Glutamatergic neuron (in vitro differentiated cells): ENCODE data around the gene SH2D4B. TPM values are rescaled to one million over a fixed set of nuclear protein-coding genes. Genes with fewer than 3 reads are reported as not detected.

Experiments used
- DNase-seq: peaks from one replicate; pipeline ENCODE4 v3.0.0; 2022
- H3K27ac Mint-ChIP-seq: one replicate; pipeline ENCODE4 v1.8.0; 2020; ENCODE audit warnings: mild to moderate bottlenecking, mixed read lengths, inconsistent platforms; ENCODE audit not compliant: unreplicated experiment
- H3K27me3 Mint-ChIP-seq: one replicate; pipeline ENCODE4 v1.8.0; 2020; ENCODE audit warnings: mild to moderate bottlenecking, moderate library complexity, mixed read lengths, inconsistent platforms; ENCODE audit not compliant: unreplicated experiment
- H3K36me3 Mint-ChIP-seq: one replicate; pipeline ENCODE4 v1.8.0; 2020; ENCODE audit warnings: mild to moderate bottlenecking, mixed read lengths, inconsistent platforms; ENCODE audit not compliant: unreplicated experiment
- H3K4me1 Mint-ChIP-seq: one replicate; pipeline ENCODE4 v1.8.0; 2020; ENCODE audit warnings: mild to moderate bottlenecking, low read depth, mixed read lengths, inconsistent platforms; ENCODE audit not compliant: unreplicated experiment
- H3K4me3 Mint-ChIP-seq: one replicate; pipeline ENCODE4 v1.8.0; 2020; ENCODE audit warnings: mild to moderate bottlenecking, mixed read lengths, inconsistent platforms; ENCODE audit not compliant: unreplicated experiment
- H3K9me3 Mint-ChIP-seq: one replicate; pipeline ENCODE4 v1.8.0; 2020; ENCODE audit warnings: mild to moderate bottlenecking, moderate library complexity, mixed read lengths, inconsistent platforms; ENCODE audit not compliant: unreplicated experiment
- total RNA-seq: library from RNA; stranded (reverse); fragmentation: NEBNext Ultra II Directional; extraction: Animal tissue kit (Norgen Biotek cat#: 25700); gene quantifications from one replicate; pipeline ENCODE4 v1.2.1, GENCODE V29; 2021; ENCODE audit not compliant: unreplicated experiment
- TF ChIP-seq, protein P1 (sequence below): fragments of 200-600 bp; sonication (generic); IDR thresholded peaks from one replicate; pipeline ENCODE4 v1.5.0; 2021; ENCODE audit not compliant: partially characterized antibody, unreplicated experiment

Gene SH2D4B
- total RNA-seq, 1 donor from 2014 or later = 0.12 TPM

DNA sequence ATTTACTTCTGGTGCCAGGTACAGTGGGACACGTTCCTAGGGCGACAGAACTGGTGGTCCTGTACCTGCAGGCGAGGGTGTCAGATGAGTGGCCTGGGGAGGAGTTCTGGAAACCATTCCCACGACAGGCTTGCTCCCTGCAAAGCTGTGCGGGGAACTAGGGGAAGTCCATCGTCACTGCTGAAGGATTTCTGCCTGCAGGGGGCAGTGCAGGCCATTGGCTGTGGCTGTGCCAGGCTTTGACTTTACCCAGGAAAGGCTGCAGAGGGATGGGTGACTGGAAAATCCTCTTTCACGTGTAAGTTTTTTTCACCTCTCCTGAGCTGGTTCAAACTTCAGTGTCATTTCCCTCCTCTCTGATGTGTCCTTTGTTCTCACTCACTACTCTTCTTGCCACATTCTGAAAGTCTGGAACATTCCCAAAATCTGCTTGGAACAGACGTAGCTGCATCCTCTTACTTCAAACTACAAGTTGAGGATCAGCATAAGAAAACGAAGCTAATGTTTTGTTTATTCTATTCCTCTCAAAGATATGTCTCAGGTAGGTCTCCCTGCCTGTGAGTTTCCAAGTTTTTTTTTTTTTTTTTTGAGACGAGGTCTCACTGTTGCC is 126.5 kb downstream of the SH2D4B start:
- Mint-ChIP-seq H3K27me3 (peaks cover 4% of the 10 kb centered on the region), H3K27ac (no peak overlapping the region), H3K36me3 (no peaks in the 10 kb centered on the region), H3K4me3 (no peak overlapping the region), H3K9me3 (no peaks in the 10 kb centered on the region), H3K4me1 (peaks cover 5% of the 10 kb centered on the region)
- TF ChIP-seq, protein P1, sequence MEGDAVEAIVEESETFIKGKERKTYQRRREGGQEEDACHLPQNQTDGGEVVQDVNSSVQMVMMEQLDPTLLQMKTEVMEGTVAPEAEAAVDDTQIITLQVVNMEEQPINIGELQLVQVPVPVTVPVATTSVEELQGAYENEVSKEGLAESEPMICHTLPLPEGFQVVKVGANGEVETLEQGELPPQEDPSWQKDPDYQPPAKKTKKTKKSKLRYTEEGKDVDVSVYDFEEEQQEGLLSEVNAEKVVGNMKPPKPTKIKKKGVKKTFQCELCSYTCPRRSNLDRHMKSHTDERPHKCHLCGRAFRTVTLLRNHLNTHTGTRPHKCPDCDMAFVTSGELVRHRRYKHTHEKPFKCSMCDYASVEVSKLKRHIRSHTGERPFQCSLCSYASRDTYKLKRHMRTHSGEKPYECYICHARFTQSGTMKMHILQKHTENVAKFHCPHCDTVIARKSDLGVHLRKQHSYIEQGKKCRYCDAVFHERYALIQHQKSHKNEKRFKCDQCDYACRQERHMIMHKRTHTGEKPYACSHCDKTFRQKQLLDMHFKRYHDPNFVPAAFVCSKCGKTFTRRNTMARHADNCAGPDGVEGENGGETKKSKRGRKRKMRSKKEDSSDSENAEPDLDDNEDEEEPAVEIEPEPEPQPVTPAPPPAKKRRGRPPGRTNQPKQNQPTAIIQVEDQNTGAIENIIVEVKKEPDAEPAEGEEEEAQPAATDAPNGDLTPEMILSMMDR = peak; percentile 90
- DNase-seq = peak; percentile 95

DNA sequence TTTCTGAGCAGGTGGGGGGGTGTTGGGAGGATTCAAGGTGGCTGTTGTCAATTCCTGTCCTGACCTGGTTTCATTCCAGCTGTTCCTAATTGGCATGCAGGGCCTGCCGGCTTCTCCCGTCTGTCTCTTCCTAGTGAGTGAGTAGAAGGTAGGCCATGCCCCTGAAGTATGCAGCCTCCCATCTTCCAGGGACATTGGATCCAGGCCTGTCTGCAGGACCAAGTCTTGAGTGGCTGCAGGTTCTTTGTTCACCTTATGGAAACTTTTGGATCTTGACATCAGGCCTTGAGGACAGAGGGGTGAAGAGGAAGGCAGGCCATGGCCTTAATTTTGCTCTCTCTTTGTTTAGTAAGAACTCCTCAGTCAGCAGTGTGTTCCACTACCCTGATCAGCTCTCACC is 131.8 kb downstream of the SH2D4B start:
- Mint-ChIP-seq H3K9me3 (no peaks in the 10 kb centered on the region), H3K36me3 (no peaks in the 10 kb centered on the region), H3K27ac (no peak overlapping the region), H3K4me3 (no peak overlapping the region), H3K4me1 (no peaks in the 10 kb centered on the region), H3K27me3 (no peaks in the 10 kb centered on the region)
- no peak for DNase-seq
- TF ChIP-seq, protein P1 = no peak

DNA sequence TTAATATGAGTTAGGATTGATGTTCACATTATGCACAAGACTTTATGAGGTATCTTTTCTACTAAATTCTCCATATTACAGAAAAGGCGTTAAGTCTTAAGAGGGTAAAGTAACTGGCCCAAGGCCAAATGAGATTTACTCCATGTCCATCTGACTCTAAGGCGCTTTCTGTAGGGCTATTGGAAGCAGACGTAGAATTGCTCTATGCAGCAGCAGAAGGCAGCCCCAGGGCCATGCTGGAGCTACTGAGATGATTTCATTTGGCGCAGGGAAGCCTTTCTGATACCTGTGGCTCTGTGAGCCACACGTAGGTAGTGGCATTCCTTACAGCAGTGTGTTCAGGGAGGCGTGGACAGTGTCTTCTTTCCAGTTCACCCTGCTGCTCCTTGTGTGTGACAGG is 133.1 kb downstream of the SH2D4B start:
- no peak overlapping the region for H3K4me3 Mint-ChIP-seq
- no peak overlapping the region for H3K27ac Mint-ChIP-seq
- TF ChIP-seq, protein P1 = no peak
- H3K9me3 Mint-ChIP-seq = no peaks in the 10 kb centered on the region
- H3K4me1 Mint-ChIP-seq = no peaks in the 10 kb centered on the region
- no peaks in the 10 kb centered on the region for H3K36me3 Mint-ChIP-seq
- no peak for DNase-seq
- H3K27me3 Mint-ChIP-seq = no peaks in the 10 kb centered on the region

DNA sequence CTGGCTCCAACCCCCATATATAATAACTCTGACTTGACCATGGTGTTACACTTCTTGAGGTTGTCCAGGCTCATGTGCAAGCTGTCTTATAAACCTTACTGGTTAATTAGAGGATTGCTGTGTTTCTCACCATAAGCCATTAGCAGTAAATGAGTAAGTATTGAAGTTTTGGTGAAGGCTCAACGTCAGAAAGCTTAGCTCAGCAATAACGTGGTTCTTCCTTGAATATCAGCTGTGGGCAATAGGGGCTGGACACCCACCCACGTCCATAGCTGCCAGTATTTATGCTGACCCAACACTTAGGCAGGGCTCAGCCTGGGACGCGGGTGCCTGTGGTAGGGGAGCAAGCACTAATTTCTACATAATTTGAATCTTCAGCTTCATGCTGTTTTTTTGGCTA is 134.1 kb downstream of the SH2D4B start:
- H3K9me3 Mint-ChIP-seq = peaks cover 1% of the 10 kb centered on the region

DNA sequence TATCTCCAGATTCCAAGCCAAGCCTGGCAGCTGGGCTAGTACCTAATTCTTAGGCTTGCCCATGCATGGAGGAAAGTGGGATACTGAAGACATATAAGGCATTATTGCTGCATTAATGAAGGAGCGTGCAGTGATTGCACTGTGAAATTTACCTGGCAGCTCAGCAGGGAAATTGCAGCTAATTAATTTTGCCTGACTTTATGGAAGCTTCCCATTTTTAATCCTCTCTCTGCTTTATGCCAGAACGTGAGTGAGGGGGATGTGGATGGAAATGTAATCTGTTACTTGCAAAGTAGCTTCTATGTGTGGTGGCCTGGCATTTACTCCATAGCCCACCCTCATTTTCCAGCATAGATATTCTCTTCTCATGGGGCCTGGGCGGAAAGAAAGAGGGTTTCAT is 134.9 kb downstream of the SH2D4B start:
- TF ChIP-seq, protein P1 = no peak
- no peaks in the 10 kb centered on the region for H3K36me3 Mint-ChIP-seq
- H3K4me1 Mint-ChIP-seq = no peaks in the 10 kb centered on the region
- no peak overlapping the region for H3K4me3 Mint-ChIP-seq
- no peak overlapping the region for H3K27ac Mint-ChIP-seq
- H3K9me3 Mint-ChIP-seq = peaks cover 1% of the 10 kb centered on the region
- no peak for DNase-seq
- H3K27me3 Mint-ChIP-seq = no peaks in the 10 kb centered on the region

More for the DNA sequence above, 134.1 kb downstream of the SH2D4B start:
- no peaks in the 10 kb centered on the region for H3K4me1 Mint-ChIP-seq
- no peaks in the 10 kb centered on the region for H3K36me3 Mint-ChIP-seq
- no peak overlapping the region for H3K27ac Mint-ChIP-seq
- DNase-seq = no peak
- TF ChIP-seq, protein P1 = no peak
- H3K27me3 Mint-ChIP-seq = no peaks in the 10 kb centered on the region
- H3K4me3 Mint-ChIP-seq = no peak overlapping the region
